ENCODE data around the gene MAML3. TPM values are rescaled to one million over a fixed set of nuclear protein-coding genes. Genes with fewer than 3 reads are reported as not detected.

The MAML3 gene
- total and polyA plus RNA-seq, 12 donors, result 1.1 to 4.6 (median 2.6) TPM

- DNase-seq, result peak; percentile 89 to 95
Measured at GRCh38 chr4:140150886-140151698, 2.9 kb downstream of the MAML3 start.

GRCh38 chr4:140150636-140150885, 3.4 kb downstream of the MAML3 start:
- intact Hi-C loops (cut with DNase I), result loop anchor here (1.0 to 10.0 kb wide), 19 partner anchors 53 to 483 kb away; partner anchors contain the start of gene MGST2 (in 1 of the 10)
- Histone ChIP-seq H3K27me3 (no peaks in the 10 kb centered on the region), H3K4me1 (peaks cover 0 to 20% (median 7%) of the 10 kb centered on the region in 9 donors), H3K4me3 (peak overlapping the region; percentile 65 to 92 (median 84)), H3K27ac (peak overlapping the region; percentile 85 to 100 (median 99)), H3K9me3 (no peaks in the 10 kb centered on the region), H3K36me3 (no peaks in the 10 kb centered on the region)
- ATAC-seq (peak in 4 of 8 donors; percentile 37 to 44 (median 40)), DNase-seq (peak in 1 of 2 donors; percentile 92)
- TF ChIP-seq CTCF (IDR thresholded peaks at IDR 0.05), result no peak
- WGBS, 2 donors, result 1% methylated on average over 13 of the region's 13 CpGs

More at GRCh38 chr4:140150886-140151698, 2.9 kb downstream of the MAML3 start:
- no peaks in the 10 kb centered on the region for H3K36me3 ChIP-seq
- peak overlapping the region; percentile 85 to 100 (median 99) for H3K27ac ChIP-seq
- H3K4me1 ChIP-seq, result peaks cover 0 to 26% (median 7%) of the 10 kb centered on the region in 9 donors
- TF ChIP-seq CTCF (IDR thresholded peaks at IDR 0.05), result no peak
- intact Hi-C loops (cut with DNase I), result loop anchor here (1.0 to 10.0 kb wide), 19 partner anchors 54 to 484 kb away; partner anchors contain the start of gene MGST2 (in 1 of the 10)
- WGBS, 2 donors, result 0 to 1% methylated on average over 84 of the region's 84 CpGs
- peak overlapping the region; percentile 65 to 92 (median 84) for H3K4me3 ChIP-seq
- no peaks in the 10 kb centered on the region for H3K27me3 ChIP-seq
- ATAC-seq, result peak; percentile 70 to 89 (median 77)
- no peaks in the 10 kb centered on the region for H3K9me3 ChIP-seq

GRCh38 chr4:140149846-140150635, 3.9 kb downstream of the MAML3 start:
- WGBS, 2 donors, result 1% methylated on average over 20 of the region's 20 CpGs
- intact Hi-C loops (cut with DNase I), result loop anchor here (1.0 to 10.0 kb wide), 19 partner anchors 53 to 483 kb away; partner anchors contain the start of gene MGST2 (in 1 of the 10)
- H3K27me3 ChIP-seq, result no peaks in the 10 kb centered on the region
- peak; percentile 67 to 80 for DNase-seq
- peak in 4 of 8 donors; percentile 24 to 43 (median 34) for ATAC-seq
- peaks cover 0 to 19% (median 7%) of the 10 kb centered on the region in 9 donors for H3K4me1 ChIP-seq
- TF ChIP-seq CTCF (IDR thresholded peaks at IDR 0.05), result peak in 1 of 9 donors; percentile 15
- H3K4me3 ChIP-seq, result peak overlapping the region; percentile 65 to 92 (median 84)
- no peaks in the 10 kb centered on the region for H3K36me3 ChIP-seq
- H3K9me3 ChIP-seq, result no peaks in the 10 kb centered on the region
- peak overlapping the region; percentile 85 to 100 (median 99) for H3K27ac ChIP-seq

GRCh38 chr4:140144050-140144449, 9.9 kb downstream of the MAML3 start:
- intact Hi-C loops (cut with DNase I), result loop anchor here in 1 of 10 donors (5.0 kb wide), 1 partner anchor 37 kb away; no protein-coding TSS in a partner anchor
- H3K9me3 ChIP-seq, result no peaks in the 10 kb centered on the region
- H3K36me3 ChIP-seq, result no peaks in the 10 kb centered on the region
- no peaks in the 10 kb centered on the region for H3K27me3 ChIP-seq
- no peak for TF ChIP-seq CTCF (IDR thresholded peaks at IDR 0.05)
- DNase-seq, result no peak
- 95 to 98% methylated on average over 5 of the region's 5 CpGs for WGBS, 2 donors
- no peak overlapping the region for H3K4me3 ChIP-seq
- ATAC-seq, result no peak
- no peak overlapping the region for H3K27ac ChIP-seq
- H3K4me1 ChIP-seq, result no peaks in the 10 kb centered on the region

Data from heart right ventricle (tissue), 16 donors.